Neural progenitor cell (in vitro differentiated cells): ENCODE measurements around the gene SEMA6B.

Experiments
- EZH2 ChIP-seq: fragments of 200-600 bp; sonication (generic); IDR thresholded peaks from 2 replicates; pipeline ENCODE4 v1.6.1; 2017; ENCODE audit warnings: antibody characterized with exemption, mild to moderate bottlenecking, moderate library complexity
- EZH2phosphoT487 ChIP-seq: fragments of 200-600 bp; sonication (generic); IDR thresholded peaks from 2 replicates; pipeline ENCODE4 v1.6.1; 2017; ENCODE audit warnings: antibody characterized with exemption
- TF ChIP-seq, protein P1 (sequence below): fragments of 200-600 bp; sonication (generic); IDR thresholded peaks from 2 replicates; pipeline ENCODE4 v1.5.1; 2017; ENCODE audit warnings: antibody characterized with exemption, mild to moderate bottlenecking

DNA sequence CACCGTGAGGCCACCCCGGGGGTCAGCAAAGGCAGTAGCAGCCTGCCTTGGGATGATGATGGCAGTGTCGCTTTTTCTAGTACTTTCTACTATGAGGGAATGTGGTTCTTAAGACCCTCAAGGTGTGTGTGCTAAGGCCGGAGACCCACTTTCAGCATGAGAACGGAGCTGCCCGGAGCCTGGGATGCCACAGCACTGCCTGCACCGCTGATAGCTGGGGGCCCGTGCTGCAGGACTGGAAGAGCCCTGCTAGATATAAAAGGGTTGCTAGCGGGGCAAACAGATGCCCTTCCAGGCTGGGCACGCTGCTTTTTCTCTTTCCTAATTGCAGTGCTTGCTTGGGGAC, 55.7 kb downstream of the SEMA6B start:
- TF ChIP-seq, protein P1, sequence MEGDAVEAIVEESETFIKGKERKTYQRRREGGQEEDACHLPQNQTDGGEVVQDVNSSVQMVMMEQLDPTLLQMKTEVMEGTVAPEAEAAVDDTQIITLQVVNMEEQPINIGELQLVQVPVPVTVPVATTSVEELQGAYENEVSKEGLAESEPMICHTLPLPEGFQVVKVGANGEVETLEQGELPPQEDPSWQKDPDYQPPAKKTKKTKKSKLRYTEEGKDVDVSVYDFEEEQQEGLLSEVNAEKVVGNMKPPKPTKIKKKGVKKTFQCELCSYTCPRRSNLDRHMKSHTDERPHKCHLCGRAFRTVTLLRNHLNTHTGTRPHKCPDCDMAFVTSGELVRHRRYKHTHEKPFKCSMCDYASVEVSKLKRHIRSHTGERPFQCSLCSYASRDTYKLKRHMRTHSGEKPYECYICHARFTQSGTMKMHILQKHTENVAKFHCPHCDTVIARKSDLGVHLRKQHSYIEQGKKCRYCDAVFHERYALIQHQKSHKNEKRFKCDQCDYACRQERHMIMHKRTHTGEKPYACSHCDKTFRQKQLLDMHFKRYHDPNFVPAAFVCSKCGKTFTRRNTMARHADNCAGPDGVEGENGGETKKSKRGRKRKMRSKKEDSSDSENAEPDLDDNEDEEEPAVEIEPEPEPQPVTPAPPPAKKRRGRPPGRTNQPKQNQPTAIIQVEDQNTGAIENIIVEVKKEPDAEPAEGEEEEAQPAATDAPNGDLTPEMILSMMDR: no peak
- no peak for TF ChIP-seq EZH2
- no peak for TF ChIP-seq EZH2phosphoT487
